ENCODE measurements around the gene ATP6V1F. TPM values are rescaled to one million over a fixed set of nuclear protein-coding genes. Genes with fewer than 3 reads are reported as not detected.
A peak's percentile ranks its signal among the peaks of the same experiment; 100 is the strongest.

The ATP6V1F gene
- total RNA-seq, 2 experiments from 2014 or later: 108 to 155 TPM

DNA sequence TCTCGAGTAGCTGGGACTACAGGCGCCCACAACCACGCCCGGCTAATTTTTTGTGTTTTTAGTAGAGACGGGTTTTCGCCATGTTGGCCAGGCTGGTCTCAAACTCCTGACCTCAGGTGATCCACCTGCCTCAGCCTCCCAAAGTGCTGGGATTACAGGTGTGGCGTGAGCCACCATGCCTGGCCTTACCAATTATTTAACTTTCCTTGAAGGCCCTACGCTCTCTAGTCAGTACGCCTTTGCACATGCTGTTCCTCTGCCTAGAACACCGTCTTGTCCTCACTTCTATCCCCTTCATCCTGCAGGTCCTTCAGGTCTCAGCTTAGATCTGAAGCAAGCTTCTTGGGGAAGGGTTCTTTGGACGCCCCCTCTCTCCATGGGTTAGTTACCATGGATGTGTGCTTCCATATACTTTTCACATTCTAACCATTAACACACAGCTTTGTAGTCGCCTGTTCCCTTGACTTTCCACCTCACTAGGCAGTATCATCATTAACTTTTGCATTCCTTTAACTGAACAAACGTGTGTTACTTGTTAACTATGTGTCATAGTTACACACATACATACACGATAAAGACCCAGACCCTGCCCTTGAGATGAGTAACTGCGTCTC lies 592 bp upstream of the ATP6V1F start:
- peak overlapping the region; percentile 83 for H3K4me3 ChIP-seq (ENCODE audit: low read depth, low read length, poor library complexity, severe bottlenecking)
- H3K4me2 ChIP-seq (ENCODE audit: low read length): peak overlapping the region; percentile 71
- POLR2A ChIA-PET: interaction anchor here (0.9 to 2.9 kb wide), 9 partner anchors 10 to 363 kb away, joined by 3 to 12 read pairs (median 4); partner anchors contain the start of genes AHCYL2 and CALU
- no peak for DNase-seq (ENCODE audit: low spot score)
- no peaks in the 10 kb centered on the region for H3K9me3 ChIP-seq (ENCODE audit: low read length)
- no peaks in the 10 kb centered on the region for H3K9me2 ChIP-seq (ENCODE audit: insufficient read depth, low read length)
- H3K27ac ChIP-seq (ENCODE audit: low read depth, low read length, poor library complexity, severe bottlenecking): no peak overlapping the region
- peak overlapping the region; percentile 96 for H2AFZ ChIP-seq (ENCODE audit: low read length)
- H3K4me1 ChIP-seq (ENCODE audit: insufficient read depth, low read length, poor library complexity, severe bottlenecking): peaks cover 30% of the 10 kb centered on the region
- H3K79me2 ChIP-seq (ENCODE audit: insufficient read depth, low read depth, low read length): peaks cover 20% of the 10 kb centered on the region
- TF ChIP-seq, protein P1, sequence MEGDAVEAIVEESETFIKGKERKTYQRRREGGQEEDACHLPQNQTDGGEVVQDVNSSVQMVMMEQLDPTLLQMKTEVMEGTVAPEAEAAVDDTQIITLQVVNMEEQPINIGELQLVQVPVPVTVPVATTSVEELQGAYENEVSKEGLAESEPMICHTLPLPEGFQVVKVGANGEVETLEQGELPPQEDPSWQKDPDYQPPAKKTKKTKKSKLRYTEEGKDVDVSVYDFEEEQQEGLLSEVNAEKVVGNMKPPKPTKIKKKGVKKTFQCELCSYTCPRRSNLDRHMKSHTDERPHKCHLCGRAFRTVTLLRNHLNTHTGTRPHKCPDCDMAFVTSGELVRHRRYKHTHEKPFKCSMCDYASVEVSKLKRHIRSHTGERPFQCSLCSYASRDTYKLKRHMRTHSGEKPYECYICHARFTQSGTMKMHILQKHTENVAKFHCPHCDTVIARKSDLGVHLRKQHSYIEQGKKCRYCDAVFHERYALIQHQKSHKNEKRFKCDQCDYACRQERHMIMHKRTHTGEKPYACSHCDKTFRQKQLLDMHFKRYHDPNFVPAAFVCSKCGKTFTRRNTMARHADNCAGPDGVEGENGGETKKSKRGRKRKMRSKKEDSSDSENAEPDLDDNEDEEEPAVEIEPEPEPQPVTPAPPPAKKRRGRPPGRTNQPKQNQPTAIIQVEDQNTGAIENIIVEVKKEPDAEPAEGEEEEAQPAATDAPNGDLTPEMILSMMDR (conservative IDR thresholded peaks at IDR 0.05; ENCODE audit: low read length): no peak
- TF ChIP-seq EZH2phosphoT487 (IDR thresholded peaks at IDR 0.05; ENCODE audit: borderline replicate concordance, low read depth, low read length): no peak
- peaks cover 18% of the 10 kb centered on the region; the same call in 1 of the 2 replicates for H3K36me3 ChIP-seq (ENCODE audit: insufficient read depth, low read length)
- intact Hi-C loops (cut with micrococcal nuclease; ENCODE audit: unreplicated experiment): no loop called here
- CTCF ChIA-PET (ENCODE audit: unreplicated experiment): interaction anchor here (0.6 to 1.7 kb wide), 9 partner anchors 9 to 203 kb away, joined by 3 to 9 read pairs (median 4); no protein-coding TSS in a partner anchor
- H4K20me1 ChIP-seq (ENCODE audit: insufficient read depth, low read length): peaks cover 4% of the 10 kb centered on the region; the same call in 1 of the 2 replicates
- no TSS peak for BruUV-seq (replicated peaks)

DNA sequence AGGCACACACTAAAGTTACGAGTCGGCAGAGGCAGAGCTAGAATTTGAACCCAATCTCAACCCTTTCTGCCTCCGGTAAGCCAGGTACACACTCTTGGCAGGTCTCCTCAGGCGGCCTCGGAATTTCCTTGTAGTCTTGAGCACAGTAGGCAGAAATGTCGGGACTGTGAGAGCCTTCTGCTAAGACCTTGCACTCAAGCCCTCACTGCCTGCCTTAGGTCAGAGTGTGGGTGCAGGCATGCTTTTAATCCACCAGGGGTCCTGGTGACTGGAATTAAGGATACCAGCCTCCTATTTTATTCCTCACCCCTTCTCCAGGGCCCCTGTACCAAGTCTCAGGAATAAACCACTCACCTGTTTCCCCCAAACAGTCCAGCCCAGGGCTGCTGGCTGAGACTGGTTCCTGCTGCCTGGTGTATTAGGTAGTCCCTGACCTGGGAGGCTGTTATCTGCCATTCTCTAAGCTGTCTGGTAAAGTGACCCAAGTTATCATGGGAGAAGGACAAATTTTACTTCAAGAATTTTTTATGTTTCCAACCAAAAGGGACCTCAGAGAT lies 855 bp downstream of the ATP6V1F start:
- Histone ChIP-seq H3K9me3 (ENCODE audit: low read length) (no peaks in the 10 kb centered on the region), H3K4me2 (ENCODE audit: low read length) (peak overlapping the region; percentile 92), H3K4me3 (ENCODE audit: low read depth, low read length, poor library complexity, severe bottlenecking) (peak overlapping the region; percentile 83), H3K9me2 (ENCODE audit: insufficient read depth, low read length) (no peaks in the 10 kb centered on the region), H3K36me3 (ENCODE audit: insufficient read depth, low read length) (peaks cover 20% of the 10 kb centered on the region; the same call in 1 of the 2 replicates), H3K27ac (ENCODE audit: low read depth, low read length, poor library complexity, severe bottlenecking) (peak overlapping the region; percentile 36), H4K20me1 (ENCODE audit: insufficient read depth, low read length) (peaks cover 4% of the 10 kb centered on the region; the same call in 1 of the 2 replicates), H3K79me2 (ENCODE audit: insufficient read depth, low read depth, low read length) (peaks cover 20% of the 10 kb centered on the region), H3K4me1 (ENCODE audit: insufficient read depth, low read length, poor library complexity, severe bottlenecking) (peaks cover 30% of the 10 kb centered on the region), H2AFZ (ENCODE audit: low read length) (peak overlapping the region; percentile 32; the same call in 1 of the 2 replicates)
- DNase-seq (ENCODE audit: low spot score): peak; percentile 81
- POLR2A ChIA-PET: interaction anchor here (0.7 to 2.9 kb wide), 10 partner anchors 9 to 362 kb away, joined by 3 to 12 read pairs (median 4); partner anchors contain the start of genes AHCYL2 and CALU
- intact Hi-C loops (cut with micrococcal nuclease; ENCODE audit: unreplicated experiment): loop anchor here (1.0 kb wide), 2 partner anchors 20 to 228 kb away; no protein-coding TSS in a partner anchor
- CTCF ChIA-PET (ENCODE audit: unreplicated experiment): interaction anchor here (1.3 to 1.7 kb wide), 5 partner anchors 7 to 37 kb away, joined by 4 to 9 read pairs (median 5); no protein-coding TSS in a partner anchor
- TF ChIP-seq, protein P1 (conservative IDR thresholded peaks at IDR 0.05; ENCODE audit: low read length): peak; percentile 77
- no peak for TF ChIP-seq EZH2phosphoT487 (IDR thresholded peaks at IDR 0.05; ENCODE audit: borderline replicate concordance, low read depth, low read length)
- no TSS peak for BruUV-seq (replicated peaks)

Data from OCI-LY7 (cell line).